ENCODE data around the gene CKB. TPM values are rescaled to one million over a fixed set of nuclear protein-coding genes. Genes with fewer than 3 reads are reported as not detected.
A peak's percentile ranks its signal among the peaks of the same experiment; 100 is the strongest.

The CKB gene
- total and polyA plus RNA-seq, 2 donors (not counting 1 experiment from before 2014, with no cell fraction given), result 65.2 to 136 TPM

DNA sequence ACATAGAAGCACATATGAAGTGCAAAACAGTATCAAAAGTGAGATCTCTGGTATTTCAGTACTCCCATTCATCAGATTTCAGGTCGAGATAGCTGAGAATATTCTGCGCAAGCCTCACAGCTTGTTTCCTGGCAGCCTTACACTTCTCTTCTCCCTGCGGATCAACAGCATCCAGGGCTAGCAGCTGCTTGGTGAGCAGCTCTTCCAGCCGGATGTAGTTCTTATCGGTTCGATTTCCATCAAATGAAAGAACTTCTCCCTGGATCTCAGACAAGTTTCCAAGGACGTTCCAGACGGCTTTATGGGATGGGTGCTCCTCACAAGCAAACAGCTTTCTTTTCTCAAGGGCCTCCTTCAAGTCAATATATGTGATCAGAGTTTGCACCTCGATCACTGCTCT lies 37.1 kb upstream of the CKB start:
- DNase-seq (ENCODE audit: low read depth in 2 of 2), result no peak
- Histone ChIP-seq H2AFZ (ENCODE audit: low read length) (no peak overlapping the region), H3K4me3 (replicated peaks in 1 of 4; ENCODE audit: control extremely low read depth in 1 of 4, insufficient read depth in 1 of 4, low read depth in 3 of 4, low read length in 4 of 4) (peak overlapping the region in 1 of 4 experiments; percentile 3), H3K4me1 (ENCODE audit: control insufficient read depth, extremely low read depth, insufficient read depth, low read length) (peaks cover 13% of the 10 kb centered on the region), H3K36me3 (ENCODE audit: control insufficient read depth, insufficient read depth, low read length) (no peaks in the 10 kb centered on the region), H3K4me2 (ENCODE audit: extremely low read depth, insufficient read depth, low read length) (no peak overlapping the region), H3K27ac (ENCODE audit: insufficient read depth, low read length) (no peak overlapping the region), H3K79me2 (ENCODE audit: control insufficient read depth, insufficient read depth, low read length) (peaks cover 73% of the 10 kb centered on the region), H3K9me3 (ENCODE audit: control insufficient read depth, insufficient read depth, low read depth, low read length) (no peaks in the 10 kb centered on the region), H3K27me3 (ENCODE audit: control insufficient read depth, insufficient read depth, low read length) (no peaks in the 10 kb centered on the region), H4K20me1 (ENCODE audit: control insufficient read depth, extremely low read depth, insufficient read depth, low read length) (no peaks in the 10 kb centered on the region), H3K9ac (ENCODE audit: insufficient read depth, low read length) (no peak overlapping the region)
- TF ChIP-seq, protein P1, sequence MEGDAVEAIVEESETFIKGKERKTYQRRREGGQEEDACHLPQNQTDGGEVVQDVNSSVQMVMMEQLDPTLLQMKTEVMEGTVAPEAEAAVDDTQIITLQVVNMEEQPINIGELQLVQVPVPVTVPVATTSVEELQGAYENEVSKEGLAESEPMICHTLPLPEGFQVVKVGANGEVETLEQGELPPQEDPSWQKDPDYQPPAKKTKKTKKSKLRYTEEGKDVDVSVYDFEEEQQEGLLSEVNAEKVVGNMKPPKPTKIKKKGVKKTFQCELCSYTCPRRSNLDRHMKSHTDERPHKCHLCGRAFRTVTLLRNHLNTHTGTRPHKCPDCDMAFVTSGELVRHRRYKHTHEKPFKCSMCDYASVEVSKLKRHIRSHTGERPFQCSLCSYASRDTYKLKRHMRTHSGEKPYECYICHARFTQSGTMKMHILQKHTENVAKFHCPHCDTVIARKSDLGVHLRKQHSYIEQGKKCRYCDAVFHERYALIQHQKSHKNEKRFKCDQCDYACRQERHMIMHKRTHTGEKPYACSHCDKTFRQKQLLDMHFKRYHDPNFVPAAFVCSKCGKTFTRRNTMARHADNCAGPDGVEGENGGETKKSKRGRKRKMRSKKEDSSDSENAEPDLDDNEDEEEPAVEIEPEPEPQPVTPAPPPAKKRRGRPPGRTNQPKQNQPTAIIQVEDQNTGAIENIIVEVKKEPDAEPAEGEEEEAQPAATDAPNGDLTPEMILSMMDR (conservative IDR thresholded peaks at IDR 0.05 in 1 of 2, IDR thresholded peaks at IDR 0.05 in 1 of 2; ENCODE audit: low read depth in 1 of 2, low read length in 2 of 2), result no peak
- no peak for TF ChIP-seq EZH2 (IDR thresholded peaks at IDR 0.05; ENCODE audit: low read length, missing control alignments)

DNA sequence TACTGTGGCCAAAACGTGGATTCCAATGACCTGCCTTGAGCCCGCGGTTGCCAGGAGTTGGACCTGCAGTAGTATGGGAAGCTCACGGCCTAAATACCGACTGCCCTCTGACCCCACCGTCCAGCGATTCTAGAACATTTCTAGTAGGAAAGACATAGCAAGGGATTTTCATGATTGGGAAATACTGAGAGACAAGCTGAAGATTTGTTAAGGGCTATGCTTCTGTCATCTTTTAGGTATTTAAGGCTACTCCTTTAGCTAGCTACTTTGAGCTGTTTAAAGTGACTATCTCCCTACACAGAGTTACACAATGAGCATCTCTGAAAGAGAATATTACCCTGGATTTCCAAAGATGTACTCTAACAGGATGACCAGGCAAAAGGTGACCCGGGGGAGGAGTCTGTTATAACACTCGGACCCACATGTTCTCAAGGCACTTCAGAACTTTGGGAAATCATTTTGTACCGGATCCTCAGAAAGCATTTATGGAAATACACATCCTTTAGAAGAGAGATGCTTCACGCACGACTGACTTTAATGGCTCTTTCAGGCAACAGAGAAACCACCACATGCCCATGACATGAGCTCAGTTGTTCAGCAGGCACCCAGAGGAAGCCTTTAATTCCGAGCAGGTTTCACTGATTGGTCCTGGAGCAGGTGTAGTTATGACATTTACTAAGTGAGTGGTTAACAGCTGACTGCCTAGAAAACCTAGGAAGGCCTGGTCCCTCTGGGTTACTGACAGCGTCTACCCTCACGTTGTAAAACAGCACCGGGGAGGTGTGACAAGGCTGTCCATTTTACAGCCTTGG lies 35.6 kb upstream of the CKB start:
- H3K27ac ChIP-seq (ENCODE audit: insufficient read depth, low read length), result peak overlapping the region; percentile 48
- peak; percentile 62 to 75 for DNase-seq (ENCODE audit: low read depth in 2 of 2)
- no peak overlapping the region for H3K4me2 ChIP-seq (ENCODE audit: extremely low read depth, insufficient read depth, low read length)
- no peaks in the 10 kb centered on the region for H3K27me3 ChIP-seq (ENCODE audit: control insufficient read depth, insufficient read depth, low read length)
- TF ChIP-seq, protein P1 (conservative IDR thresholded peaks at IDR 0.05 in 1 of 2, IDR thresholded peaks at IDR 0.05 in 1 of 2; ENCODE audit: low read depth in 1 of 2, low read length in 2 of 2), result no peak
- no peak for TF ChIP-seq EZH2 (IDR thresholded peaks at IDR 0.05; ENCODE audit: low read length, missing control alignments)
- no peaks in the 10 kb centered on the region for H3K36me3 ChIP-seq (ENCODE audit: control insufficient read depth, insufficient read depth, low read length)
- no peaks in the 10 kb centered on the region for H4K20me1 ChIP-seq (ENCODE audit: control insufficient read depth, extremely low read depth, insufficient read depth, low read length)
- no peak overlapping the region for H3K4me3 ChIP-seq (replicated peaks in 1 of 4; ENCODE audit: control extremely low read depth in 1 of 4, insufficient read depth in 1 of 4, low read depth in 3 of 4, low read length in 4 of 4)
- no peak overlapping the region for H2AFZ ChIP-seq (ENCODE audit: low read length)
- H3K9ac ChIP-seq (ENCODE audit: insufficient read depth, low read length), result no peak overlapping the region
- H3K9me3 ChIP-seq (ENCODE audit: control insufficient read depth, insufficient read depth, low read depth, low read length), result no peaks in the 10 kb centered on the region
- peaks cover 60% of the 10 kb centered on the region for H3K79me2 ChIP-seq (ENCODE audit: control insufficient read depth, insufficient read depth, low read length)
- peaks cover 13% of the 10 kb centered on the region for H3K4me1 ChIP-seq (ENCODE audit: control insufficient read depth, extremely low read depth, insufficient read depth, low read length)

DNA sequence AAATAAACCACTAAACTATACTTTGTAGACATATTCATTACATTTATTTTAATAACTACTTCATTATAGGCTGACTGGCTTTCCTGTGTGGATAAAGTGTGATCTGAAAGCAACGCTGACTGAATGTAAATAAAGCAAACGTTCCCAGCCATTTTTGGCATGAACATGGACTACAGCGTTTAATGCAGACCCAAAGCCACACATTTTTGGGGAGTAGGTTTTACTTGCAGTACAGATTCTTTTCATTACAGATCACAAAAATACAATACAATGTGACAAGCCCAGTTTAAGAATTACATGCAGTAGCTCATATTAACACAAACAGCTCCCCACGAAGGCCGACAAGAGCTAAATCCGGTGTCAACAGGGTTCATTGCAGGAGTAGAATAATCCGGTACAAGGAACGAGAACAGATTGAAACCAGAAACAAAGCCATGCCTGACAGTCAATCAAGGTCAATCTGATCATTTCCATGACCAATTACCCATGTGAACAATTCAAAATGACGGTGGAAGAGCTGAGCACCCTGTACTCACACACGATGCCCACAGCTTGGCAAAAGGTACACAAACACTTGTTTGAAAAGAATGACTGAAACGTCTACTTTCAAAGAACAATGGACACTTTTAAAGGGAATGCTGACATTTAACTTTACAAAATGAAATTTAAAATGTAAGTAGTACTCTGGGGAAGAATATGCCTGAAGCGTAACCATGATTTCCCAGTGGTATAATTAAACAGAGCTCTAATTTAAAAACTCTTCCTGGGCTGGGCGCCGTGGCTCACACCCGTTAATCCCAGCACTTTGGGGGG lies 34.5 kb upstream of the CKB start:
- H3K9ac ChIP-seq (ENCODE audit: insufficient read depth, low read length), result no peak overlapping the region

More for the DNA sequence above, 34.5 kb upstream of the CKB start:
- TF ChIP-seq, protein P1 (conservative IDR thresholded peaks at IDR 0.05 in 1 of 2, IDR thresholded peaks at IDR 0.05 in 1 of 2; ENCODE audit: low read depth in 1 of 2, low read length in 2 of 2), result no peak
- TF ChIP-seq EZH2 (IDR thresholded peaks at IDR 0.05; ENCODE audit: low read length, missing control alignments), result no peak
- no peak overlapping the region for H3K4me3 ChIP-seq (replicated peaks in 1 of 4; ENCODE audit: control extremely low read depth in 1 of 4, insufficient read depth in 1 of 4, low read depth in 3 of 4, low read length in 4 of 4)
- H3K9me3 ChIP-seq (ENCODE audit: control insufficient read depth, insufficient read depth, low read depth, low read length), result no peaks in the 10 kb centered on the region
- no peaks in the 10 kb centered on the region for H4K20me1 ChIP-seq (ENCODE audit: control insufficient read depth, extremely low read depth, insufficient read depth, low read length)
- H2AFZ ChIP-seq (ENCODE audit: low read length), result no peak overlapping the region
- peak overlapping the region; percentile 52 for H3K4me2 ChIP-seq (ENCODE audit: extremely low read depth, insufficient read depth, low read length)
- H3K27me3 ChIP-seq (ENCODE audit: control insufficient read depth, insufficient read depth, low read length), result no peaks in the 10 kb centered on the region
- no peaks in the 10 kb centered on the region for H3K36me3 ChIP-seq (ENCODE audit: control insufficient read depth, insufficient read depth, low read length)
- H3K27ac ChIP-seq (ENCODE audit: insufficient read depth, low read length), result no peak overlapping the region
- H3K4me1 ChIP-seq (ENCODE audit: control insufficient read depth, extremely low read depth, insufficient read depth, low read length), result peaks cover 20% of the 10 kb centered on the region
- no peak for DNase-seq (ENCODE audit: low read depth in 2 of 2)
- H3K79me2 ChIP-seq (ENCODE audit: control insufficient read depth, insufficient read depth, low read length), result peaks cover 55% of the 10 kb centered on the region

Data from fibroblast of lung (primary cell).